HG02981 (cell line): Measurements from ENCODE around the gene ITGA5.

ENCODE experiments used
- ATAC-seq: cut with Tn5 transposase; IDR thresholded peaks from one replicate; pipeline ENCODE4 v1.9.1; 2021; ENCODE audit warnings: mild to moderate bottlenecking, moderate library complexity; ENCODE audit not compliant: unreplicated experiment

ITGA5 gene

DNA sequence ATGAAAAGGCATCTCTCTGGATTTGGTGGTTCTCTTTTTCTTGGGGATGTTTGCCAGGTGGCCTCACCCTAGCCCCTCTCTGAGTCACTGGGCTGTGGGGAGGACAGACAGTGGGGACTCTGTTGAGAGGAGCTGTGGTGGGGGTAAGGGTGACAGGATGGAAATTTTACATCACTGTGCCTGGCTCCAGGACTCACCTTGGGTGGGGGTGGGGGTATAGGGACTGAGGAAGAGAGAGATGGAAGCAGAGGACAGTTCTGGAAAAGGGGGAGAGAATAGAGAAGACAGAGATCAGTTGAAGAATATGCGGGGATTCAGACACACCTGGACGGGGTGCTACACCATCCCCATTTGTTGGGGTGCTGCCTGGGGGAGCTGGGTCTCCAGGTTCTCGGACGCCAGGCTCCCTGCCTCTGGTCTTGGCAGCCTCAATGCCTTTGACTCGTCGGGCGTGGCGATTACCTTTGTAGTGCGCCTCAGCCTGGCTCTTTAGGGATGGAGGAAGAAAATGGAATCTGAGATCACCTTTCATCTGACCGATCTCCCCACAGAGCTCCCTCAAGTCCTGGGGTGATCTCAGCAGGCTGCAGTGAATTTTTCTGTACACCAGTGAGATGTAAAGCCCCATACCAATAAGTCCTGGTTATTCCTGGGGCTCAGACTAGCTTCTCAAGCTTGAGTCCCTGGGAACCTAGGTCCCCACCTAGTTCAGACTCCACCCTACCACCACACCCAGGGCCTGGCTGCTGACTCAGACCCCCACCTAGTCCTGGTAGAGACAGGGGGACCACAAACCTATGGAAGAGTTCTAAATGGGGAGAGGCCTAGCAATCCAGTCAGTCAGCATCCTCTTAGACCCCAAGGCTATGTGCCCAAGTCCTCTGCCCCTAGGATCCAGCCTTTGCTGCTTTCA is 45.2 kb downstream of the ITGA5 start:
- no peak for ATAC-seq

DNA sequence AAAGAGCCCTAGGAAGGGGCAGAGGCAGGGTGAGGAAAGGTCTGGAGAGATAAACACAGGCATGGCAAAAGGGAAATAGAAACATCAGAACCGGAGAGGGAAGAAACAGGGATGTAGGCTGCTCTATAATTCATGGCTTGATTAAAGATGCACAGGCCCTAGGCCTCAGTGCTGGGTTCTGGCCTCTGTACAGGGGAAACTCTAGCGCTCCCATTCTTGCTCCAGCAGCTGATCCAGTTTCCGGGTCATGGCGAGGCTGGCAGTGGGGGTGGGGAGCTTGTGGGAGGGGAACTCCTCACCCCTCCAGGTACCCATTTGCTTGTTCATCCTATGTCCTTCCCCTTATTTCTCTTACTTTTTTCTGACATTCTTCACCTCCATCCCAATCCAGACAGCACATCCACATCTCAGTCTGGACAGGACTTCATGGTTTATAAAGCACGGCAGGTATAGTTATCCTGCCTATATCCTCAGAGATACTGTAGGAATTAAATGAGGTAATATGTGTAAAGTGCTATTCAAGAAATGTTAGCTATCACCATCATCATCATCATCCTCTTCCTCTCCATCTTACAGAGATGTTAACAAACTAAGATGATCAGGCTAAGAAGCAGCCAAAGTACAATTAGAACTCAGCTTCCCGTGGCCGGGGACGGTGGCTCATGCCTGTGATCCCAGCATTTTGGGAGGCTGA is 46.8 kb downstream of the ITGA5 start:
- no peak for ATAC-seq

DNA sequence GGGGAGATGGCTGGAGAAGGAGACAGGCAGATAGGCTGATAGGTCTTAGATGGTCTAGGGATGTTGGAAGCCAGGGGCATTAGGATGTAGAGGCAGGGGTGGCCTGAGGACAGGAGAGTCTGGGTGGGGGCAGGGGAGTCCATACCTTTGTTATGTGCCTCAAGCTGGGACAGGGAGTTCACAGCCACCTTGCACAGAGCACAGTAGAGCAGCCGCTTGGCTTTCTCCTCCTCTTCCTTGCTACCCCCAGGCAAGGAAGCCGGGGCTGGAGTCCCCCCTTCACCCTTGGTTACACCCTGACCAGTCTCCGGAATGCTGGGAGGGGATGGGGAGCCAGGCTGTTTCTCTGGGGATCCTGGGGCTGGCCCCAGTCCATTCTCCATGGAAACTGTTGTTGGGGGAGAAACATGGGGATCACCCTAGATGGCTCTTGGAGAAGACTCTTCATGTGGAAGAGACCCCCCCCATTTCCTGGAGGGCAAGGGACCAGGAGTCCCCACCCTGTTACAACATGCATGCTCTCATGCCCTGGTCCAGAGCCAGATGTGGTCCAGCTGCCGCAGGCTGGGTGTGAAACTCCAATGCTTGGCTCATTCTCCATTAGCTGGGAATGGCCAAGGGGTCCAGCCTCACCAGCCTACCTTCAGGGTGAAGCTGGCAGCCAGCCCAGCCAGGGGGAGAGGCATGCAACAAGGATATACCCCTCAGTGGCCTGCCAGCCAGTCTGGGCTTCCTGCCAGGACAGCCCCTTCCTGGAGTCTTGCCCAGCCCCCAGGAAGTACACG is 47.5 kb downstream of the ITGA5 start:
- no peak for ATAC-seq

DNA sequence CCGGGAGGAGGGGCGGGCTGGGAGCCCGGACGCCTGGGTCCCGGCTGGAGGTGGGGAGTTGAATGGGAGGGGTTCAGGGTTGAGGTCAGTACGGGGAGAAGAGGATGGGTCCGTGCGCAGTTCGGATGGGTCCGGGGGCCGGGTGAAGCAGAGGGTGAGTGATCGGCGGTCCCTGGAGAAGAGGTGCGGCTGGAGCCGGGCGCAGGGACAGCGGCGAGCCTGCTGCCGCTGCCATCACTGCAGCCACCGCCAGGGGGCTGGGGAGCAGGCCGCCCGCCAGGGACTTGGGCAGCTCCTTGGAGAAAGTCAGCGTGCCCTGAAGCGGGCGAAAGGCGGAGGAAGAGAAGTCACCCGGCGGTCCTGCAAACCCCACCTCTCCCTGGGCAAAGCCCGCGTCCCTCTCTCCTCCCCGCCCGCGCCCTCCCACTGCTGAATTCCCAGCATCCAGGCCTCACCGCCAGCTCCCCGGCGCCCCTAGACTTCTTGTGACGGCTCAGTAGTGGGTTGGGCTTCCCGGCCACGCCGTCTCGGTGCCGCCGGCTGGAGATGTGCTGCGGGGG is 48.8 kb downstream of the ITGA5 start:
- no peak for ATAC-seq

DNA sequence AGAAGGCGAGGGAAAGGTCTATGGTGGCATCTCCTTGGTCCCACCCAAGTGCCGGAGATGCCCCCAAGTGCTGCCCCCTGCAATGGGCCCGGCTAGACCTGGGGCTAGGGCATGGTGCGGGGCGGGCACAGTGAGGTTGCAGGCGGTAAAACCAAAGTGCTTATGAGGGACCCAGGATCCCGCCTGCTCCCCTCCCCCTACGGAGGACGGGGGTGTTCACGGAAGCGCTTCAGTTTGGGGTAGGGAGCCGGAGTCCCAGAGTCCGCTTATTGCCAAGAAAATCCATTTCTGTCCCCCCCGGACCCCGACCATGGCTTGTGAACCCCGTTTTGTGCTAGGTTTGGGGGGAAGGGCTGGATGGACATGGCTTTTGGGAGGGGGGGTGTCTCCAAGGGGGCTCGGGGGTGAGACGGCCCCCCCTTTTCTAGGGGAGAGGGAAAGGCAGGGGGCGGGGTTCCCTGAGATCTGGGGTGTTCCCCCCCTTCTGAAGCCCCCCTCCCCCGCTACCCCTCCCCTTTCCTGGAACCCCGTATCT is 49.4 kb downstream of the ITGA5 start:
- no peak for ATAC-seq

DNA sequence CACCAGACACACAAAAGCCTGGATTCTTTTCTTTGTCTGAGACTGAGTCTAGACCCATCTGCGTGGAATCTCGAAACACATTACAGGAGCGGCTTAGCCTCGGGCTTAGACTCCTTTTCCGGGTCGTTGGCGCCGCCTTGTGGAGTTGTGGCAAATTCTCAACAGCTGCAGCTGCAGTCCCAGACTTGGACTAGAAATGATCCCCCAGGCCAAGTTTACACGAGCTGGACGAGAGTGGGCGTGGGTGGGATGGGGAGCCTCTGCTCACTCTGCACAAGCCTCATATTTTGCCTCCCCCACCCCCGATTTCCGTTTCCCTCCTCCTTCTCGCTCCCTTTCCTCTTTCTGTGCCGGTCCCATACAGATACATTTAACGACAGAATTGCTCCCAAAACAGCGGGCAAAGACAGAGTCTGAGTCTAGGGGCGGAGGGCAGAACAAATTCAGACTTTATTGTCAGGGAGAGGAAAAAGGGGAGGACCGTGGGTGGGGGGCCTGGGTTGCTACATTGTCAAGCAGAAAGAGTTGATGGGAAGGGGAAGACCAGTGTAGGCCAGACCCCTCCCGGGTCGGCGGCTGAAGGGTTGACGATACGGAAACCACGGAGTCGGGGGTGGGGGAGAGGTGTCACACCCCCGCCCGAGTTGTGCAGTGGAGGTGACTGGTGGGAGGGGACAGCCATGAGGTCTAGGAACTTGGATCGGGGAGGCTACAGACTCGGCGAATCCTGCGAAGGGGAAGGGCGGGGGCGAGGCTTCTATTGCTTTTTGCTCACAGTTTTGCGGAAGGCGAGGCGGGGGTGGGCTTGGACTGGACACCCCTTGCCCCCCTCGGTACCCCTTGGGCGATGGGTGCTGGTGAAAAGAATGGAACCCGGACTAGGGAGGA is 50.1 kb downstream of the ITGA5 start:
- ATAC-seq: peak; percentile 72

DNA sequence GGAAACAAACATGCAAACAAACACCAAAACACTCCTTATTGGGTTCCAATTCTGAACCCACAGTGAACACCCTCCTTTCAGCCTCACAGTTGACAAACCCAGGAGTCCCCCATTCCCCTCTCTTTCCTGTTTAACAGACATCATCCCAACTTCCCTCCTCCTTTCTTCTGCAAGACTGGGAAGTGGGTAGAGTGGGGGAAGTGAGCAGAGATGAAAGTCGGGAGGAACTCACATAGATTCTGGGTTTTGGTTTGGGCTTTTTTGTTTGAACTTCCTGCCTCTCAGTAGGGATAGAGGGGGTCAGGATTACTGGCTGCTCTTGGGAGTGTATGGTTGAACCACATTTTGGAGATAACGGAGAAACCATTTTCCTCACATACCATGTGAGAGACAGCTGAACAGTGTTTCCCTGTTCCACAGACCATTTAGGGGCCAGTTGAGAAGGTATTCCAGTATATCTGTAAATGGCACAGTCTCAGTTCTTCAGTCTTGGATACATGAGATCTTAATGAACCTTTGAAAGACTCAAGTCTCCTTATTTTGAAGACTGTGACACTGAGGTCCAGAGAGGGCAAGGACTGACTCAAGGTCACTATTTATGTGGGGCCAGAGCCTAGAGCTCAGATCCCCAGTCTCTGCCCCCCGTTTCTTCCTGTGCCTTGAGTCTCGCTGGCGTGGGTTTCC is 50.9 kb downstream of the ITGA5 start:
- no peak for ATAC-seq

DNA sequence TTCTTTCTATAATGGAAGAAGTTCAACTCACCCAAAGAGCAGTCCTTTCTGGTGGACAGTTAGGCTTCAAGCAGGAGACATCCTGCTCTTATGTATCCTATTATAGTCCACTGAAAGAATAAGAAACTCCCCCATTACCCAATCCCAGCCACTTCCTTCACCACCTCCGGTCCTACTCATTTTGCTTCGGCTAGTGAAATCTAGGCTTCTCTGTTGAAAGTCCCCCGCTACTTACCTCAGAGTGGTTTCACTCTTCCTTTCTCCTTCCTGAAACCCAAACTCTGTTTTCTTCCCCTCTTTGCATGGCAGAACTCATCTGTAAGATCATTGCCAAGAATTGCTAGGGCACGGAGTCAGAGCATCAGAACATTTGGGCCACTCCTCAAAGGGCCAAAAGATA is 54.7 kb downstream of the ITGA5 start, which contains the start of gene GPR84:
Gene GPR84 (minus strand): TSS at position 74 of the 400 bp plus-strand sequence. CDS start 635 bp downstream, outside the sequence.
- ATAC-seq: peak; percentile 42

DNA sequence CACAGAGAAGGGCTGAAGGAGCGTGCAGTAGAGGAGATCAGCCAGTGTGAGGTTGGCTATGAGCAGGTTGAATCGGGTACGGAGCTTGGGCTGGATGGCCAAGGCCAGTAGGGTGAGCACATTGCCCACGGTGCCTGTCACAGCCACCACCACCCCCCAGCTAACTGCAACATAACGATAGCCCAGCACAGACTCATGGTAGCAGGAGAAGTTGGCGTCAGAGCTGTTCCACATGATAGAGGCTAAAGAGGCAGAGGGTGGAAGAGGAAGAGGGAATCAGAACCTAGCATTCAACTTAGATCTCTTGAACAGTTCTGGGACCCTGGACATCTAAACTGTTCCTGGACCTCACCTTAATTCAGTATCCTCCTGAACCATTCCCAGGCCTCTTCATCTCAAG is 55.4 kb downstream of the ITGA5 start:
- no peak for ATAC-seq

DNA sequence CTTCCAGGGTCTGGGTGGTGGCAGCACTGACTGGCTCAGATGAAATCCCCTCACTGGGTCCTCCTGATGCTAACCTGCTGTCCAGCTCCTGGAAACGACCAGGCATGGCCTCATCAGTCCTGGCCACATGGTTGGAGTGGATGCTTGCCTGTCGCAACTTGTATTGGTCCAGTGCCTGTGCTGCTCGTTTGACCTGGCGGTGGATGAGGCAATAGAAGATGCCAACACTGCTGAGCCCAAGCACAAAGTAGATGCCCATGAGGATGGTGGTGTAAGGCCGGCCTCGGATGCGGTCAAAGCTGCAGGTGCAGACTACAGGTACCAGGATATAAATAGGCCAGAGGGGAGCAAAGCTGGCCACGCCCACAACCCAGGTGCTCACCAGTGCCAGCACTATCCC is 56.0 kb downstream of the ITGA5 start:
- no peak for ATAC-seq

DNA sequence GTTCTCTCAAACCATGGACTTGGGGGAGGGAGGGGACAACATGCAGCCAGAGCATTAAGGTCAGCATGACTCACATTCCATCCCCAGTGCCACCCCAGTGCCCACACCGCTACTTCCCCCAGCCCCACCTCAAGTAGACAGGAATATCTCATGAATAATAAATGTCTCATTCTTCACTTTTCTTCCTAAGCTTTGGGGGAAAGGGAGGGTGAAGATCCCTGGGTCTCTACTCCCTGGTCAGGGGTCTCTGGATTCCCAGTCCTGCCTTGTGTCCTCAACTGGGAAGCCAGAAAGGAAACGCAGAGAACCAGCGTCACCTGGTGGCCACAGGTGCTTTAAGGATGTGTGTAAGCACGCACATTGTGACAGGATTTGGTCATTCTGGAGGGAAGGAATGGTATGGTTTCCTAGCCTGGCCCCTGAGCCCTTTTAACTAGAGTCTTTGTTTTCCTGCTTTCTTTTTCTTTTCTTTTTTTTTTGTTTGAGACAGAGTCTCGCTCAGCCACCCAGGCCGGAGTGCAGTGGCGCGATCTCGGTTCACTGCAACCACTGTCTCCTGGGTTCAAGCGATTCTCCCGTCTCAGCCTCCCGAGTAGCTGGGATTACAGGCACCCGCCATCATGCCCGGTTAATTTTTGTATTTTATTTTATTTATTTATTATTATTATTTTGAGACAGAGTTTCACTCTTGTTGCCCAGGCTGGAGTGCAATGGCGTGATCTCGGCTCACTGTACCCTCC is 58.2 kb downstream of the ITGA5 start:
- ATAC-seq: no peak

DNA sequence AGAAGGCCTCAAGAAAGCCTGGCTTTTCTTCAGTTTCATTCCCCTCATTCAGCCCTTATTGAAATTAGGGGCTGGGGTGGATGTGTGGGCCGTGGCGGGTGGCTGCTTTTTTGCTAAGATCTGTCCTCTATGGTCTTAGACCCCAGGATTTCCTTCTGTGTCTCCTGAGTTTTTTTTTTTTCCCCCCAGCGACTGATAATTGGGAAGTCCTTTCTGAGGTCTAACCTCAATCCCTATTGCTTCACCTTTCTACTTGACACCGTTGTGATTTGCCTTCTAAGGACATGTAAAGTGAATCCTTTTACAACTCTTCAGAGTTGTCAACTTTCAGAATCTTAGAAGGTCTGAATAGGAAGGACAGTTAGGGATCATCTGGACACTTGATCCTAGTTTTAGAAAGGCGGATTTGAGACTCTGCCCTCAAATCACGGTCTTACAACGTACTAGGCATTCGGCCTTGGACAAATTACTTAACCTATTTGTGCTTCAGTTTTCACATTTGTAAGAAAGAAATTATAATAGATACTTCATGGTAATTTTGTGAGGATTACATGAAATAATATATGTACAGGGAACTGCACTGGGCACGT is 59.2 kb downstream of the ITGA5 start:
- no peak for ATAC-seq

DNA sequence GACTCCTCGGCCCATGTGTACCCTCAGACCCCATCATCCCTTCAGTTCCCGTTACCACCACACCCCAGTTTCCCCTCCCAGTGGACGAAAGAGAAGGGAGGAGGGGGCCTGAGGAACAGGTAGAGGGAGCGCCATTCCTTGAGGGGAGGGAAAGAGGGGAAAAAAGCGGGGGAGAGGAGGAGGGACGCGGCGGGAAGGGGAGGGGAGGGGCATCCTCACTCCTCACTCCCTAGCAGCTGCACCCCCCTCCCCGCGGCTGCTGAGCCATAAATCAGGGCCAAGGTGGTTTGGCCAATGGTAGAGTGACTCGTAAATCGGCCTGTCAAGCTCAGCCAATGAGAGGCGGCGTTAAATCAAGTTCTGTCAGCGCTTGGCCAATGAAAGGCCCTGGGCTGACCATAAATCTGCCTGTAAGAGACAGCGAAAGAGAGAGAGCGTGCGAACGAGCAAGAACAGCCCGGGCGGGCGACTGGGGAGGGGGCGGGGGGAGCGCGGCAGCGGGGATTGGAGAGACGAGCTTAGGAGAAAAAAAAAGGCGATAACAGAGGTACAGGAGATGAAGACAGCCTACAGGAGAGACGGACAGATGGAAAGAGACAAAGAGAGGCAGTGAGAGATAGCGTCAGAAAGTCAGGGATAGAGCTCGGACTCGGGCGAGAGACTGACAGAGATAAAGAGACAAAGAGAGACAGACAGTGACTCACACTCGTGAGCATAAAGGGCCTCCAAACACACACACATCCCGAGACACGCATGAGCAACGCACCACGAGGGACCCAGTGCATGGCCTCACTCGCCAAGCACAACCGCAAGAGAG is 59.9 kb downstream of the ITGA5 start:
- peak; percentile 98 for ATAC-seq

DNA sequence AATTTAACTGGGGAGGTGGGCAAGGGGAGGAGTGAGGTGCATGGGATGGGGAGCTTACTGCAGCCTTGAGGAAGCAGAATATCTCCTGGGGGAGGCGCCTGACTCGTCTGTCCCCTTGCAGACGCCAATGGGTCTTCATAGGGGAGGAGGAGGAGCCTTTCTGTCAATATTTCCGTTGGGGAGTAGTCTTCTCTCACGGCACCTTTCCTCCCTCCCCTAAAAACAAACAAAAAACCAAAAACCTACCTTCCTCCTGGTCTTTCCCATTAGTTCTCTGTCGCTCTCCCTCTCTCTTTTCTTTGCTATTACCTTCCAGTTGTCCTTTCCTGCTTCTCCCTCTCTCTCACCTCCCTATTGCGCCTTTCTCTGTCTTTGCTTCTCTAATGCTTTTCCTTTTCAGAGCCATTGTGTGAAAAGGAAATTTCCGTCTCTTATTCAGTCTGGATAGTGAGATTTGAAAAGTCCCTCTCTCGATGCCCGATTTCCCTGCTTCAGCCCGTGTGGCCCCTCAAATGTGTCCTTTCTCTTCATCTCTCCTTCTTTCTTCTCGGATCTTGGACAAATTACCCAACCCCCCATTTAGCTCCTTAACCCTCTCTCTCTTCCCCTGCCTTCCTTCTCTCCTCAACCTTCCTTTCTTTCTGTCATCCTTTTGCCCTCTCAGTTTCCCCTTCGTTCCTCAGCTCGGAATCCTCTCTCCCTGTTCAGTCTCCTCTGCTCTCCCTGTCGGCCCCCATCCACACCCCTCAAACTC is 60.7 kb downstream of the ITGA5 start:
- no peak for ATAC-seq

DNA sequence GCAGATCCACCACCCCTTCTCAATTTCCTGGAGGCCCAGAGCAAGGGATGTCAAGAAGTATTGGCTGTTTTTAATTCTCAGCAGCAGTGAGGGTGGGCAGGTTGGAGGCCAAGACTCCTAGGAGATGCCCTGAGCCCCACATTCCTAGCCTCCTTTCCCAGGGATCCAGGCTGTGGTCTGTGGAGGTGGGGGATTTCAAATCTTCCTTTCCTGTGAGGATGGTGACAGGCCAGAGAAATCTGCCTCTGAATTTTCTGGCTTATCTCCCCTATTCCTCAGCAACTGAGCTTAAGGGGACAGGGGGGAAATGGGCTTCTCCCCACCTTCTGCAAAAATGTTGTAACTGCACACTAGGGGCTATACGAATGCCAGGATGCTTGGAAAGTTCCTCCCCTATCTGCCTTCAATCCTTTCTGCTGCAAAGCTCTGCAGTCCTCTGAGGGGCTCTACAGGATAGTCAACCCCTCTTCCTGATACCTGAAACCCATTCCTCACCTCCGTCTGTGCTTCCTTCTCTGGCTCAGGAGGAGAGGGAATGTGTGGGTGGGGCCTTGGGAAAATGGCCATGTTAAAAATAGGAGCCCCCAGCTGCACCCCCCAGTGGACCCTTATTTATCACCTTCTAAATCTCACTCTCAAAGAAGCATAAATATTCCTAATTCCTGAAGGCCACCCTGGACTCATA is 61.4 kb downstream of the ITGA5 start:
- no peak for ATAC-seq

DNA sequence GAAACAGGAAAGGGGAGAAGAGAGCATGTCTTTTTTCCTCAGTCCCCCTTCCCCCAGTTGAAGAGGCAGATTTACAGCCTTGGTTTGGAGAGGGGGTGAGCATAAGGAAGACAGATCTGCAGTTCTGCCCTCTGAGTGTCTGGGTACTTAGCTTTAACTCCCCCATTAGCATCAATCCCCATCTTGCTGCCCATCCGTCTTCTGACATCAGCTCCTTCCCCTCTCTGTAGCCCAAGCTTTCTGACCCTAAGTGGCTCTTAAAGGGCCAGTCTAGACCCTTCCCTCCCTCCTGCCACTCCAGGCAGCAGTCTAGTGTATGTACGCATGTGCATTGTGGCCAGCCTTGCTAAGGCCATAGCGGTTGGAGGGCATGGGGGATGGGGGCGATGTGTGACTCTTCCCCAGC is 62.1 kb downstream of the ITGA5 start:
- no peak for ATAC-seq
